Activated CD4-positive, alpha-beta T cell treated with anti-CD3 and anti-CD28 coated beads, Interleukin-2, Interleukin-4, amounts not matched to agents 100 ng/mL and 50 ng/mL, durations not matched to agents 16 hours and 8 hours (primary cell): ENCODE results near the gene KCND2.
"Not testable (repeated sequence)": the region's sequence is repeated elsewhere in the genome, so short reads cannot be mapped to it uniquely, and the experiment has no call there.

Source experiments
- DNase-seq: peaks from one replicate; pipeline ENCODE4 v3.0.0-alpha.2; 2020; ENCODE audit warnings: low spot score

The KCND2 gene

DNA sequence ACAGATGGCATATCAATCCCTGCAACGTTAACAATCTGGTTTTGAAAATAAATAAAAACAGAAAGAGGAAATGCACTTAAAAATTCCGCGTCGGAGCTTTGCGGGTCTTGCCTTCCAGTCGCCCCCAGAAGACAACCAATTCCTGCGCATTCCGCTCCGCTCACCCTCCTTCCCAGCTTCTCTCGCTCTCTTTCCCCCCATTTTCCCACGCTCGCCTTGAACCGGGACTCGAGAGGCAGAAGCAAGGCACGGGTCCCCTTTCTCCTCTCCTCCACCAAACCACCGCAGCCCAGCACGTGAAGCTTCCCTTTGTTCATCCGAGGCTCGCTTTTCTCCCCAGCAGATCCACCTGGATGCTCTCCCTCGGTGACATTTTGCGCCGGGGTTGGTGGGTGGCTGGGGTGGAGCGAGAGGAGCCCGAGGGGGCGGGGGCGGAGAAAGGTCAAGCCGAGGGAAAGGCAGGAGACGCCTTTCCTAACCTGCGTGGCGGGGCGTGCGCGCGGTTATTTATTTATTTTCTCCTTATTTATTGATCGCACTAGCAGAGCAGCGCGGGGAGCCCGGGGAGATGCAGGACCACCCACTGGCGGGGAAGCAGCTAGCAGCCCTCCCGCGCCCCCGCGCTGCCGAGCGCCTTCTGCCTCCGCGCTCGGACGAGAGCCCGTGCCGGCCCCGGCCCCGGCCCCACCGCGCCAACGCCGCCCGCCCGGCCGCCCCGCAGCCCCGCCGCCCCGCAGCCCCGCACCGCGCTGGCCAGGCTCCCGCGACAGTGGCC lies at the start of gene KCND2:
KCND2 (plus strand) TSS at position 475 of the 775 bp plus-strand sequence.
- DNase-seq: no peak

GRCh38 chr7:120226188-120226587 lies 46.8 kb upstream of the KCND2 start:
- DNase-seq: no peak

DNA sequence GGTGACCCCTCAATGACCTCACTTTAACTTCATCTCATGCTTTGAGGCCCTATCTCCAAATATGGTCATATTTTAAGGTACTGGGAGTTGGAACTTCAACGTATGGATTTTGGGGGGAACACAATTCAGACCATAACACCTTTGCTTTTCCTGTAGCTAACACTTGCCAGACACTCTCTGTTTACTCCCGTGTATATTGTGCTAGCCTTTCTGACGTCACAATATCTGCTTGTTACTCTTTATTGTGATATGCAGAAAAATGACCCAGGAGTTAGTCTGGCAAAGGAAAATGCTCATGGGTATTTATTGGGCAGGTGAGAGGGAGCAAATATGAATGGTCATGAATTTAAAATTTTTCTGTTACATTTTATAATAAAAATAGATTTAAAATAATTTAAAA lies 45.7 kb upstream of the KCND2 start:
- DNase-seq: no peak

DNA sequence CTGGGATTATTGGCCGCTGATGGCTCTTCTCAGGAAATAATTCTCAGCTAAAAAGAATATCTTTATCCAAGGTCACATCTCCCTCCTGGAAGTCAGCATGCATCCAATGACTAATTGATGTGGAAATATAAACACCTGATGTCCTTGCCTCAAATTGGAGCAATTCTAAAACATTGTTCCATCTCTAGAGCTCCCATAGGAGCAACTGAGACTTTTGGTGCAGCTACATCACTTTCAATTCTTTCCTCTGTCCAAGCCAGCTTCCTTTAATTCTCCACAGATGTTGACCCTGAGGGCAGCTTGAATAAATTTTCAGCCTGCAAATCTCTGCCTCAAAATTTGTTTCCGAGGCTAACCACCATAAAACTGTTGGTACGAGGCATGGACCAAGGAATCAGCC lies 43.9 kb upstream of the KCND2 start:
- no peak for DNase-seq

DNA sequence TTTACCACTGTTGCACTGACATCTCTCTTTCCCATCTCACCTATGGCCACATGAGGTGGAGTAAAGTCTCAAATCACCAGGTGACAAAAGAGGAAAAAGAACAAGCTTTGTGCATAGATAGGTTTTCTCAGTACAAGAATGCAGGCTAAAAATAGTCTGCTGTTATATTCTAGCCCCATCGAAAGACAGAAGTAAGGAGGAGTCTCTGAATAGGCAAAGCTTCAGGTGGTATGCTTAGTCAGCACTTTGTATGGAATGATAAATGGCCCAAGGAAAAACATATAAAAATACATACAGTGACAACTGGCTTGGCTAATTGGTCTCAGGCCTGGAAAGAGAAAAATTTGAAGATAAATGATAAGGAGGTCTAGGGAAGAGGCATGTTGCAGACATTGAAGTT lies 39.6 kb upstream of the KCND2 start:
- DNase-seq: no peak

DNA sequence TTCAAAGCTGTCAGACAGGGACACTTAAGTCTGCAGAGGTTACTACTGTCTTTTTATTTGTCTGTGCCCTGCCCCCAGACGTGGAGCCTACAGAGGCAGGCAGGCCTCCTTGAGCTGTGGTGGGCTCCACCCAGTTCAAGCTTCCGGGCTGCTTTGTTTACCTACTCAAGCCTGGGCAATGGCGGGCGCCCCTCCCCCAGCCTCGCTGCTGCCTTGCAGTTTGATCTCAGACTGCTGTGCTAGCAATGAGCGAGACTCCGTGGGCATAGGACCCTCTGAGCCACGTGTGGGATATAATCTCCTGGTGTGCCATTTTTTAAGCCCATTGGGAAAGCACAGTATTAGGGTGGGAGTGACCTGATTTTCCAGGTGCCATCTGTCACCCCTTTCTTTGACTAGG lies 32.6 kb upstream of the KCND2 start:
- not testable (repeated sequence) for DNase-seq

DNA sequence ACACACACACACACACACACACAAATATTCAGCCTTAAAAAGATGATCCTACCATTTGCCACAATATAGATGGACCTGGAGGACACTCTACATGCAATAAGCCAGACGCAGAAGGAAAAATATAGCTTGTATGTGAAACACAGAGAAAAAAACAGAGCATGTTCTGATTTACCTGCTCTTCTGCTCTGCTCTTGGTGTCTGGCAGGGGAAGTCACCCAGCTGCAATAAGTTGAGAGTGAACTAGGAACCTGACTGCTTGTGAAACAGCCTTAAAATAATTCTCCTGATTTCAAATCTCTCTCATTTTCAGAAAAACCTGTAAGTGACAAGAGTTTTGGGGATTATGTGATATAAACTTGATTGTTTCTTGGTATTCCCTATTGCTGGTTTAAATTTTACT lies 31.0 kb upstream of the KCND2 start:
- DNase-seq: no peak

GRCh38 chr7:120254845-120255244 lies 18.1 kb upstream of the KCND2 start:
- no peak for DNase-seq

DNA sequence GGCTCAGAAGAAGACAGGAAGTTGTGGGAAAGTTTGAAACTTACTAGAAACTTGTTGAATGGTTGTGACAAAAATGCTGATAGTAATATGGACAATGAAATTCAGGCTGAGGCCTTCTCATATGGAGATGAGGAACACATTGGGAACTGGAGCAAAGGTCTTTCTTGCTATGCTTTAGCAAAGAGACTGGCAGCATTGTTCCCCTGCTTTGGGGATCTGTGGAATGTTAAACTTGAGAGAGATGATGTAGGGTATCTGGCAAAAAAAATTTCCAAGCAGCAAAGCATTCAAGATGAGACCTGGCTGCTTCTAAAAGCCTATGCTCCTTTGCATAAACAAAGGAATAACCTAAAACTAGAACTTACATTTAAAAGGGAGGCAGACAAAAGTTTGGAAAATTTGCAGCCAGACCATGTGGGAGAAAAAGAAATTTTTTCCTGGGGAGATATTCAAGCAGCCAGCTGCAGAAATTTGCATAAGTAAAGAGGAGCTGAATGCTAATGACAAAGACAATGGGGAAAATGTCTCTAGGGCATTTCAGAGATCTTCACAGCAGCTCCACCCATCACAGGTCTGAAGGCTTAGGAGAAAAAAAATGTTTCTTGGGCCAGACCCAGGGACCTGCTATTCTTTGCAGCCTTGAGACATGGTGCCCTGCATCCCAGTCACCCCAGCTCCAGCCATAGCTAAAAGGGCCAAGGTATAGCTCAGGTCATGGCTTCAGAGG lies 16.5 kb upstream of the KCND2 start:
- no peak for DNase-seq

GRCh38 chr7:120259386-120259785 lies 13.6 kb upstream of the KCND2 start:
- DNase-seq: no peak

DNA sequence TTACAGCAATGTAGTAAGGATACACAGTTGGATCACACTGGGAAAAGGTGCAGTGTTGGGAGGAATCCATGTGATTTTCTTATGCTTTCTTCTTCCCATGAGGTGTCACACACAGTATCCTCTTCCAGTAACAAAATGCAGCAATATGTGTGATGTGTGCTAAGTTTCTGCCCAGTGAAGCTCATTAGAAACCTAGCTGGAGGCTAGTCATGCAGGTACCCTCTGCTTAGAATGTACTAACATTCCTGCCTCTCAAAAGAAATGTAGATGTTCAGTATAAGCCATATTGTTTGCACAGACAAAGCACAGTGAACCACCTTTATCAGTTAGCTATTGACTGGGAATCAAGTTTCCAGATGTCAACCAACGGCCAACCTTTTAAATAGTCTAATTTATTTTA lies 12.9 kb upstream of the KCND2 start:
- no peak for DNase-seq

DNA sequence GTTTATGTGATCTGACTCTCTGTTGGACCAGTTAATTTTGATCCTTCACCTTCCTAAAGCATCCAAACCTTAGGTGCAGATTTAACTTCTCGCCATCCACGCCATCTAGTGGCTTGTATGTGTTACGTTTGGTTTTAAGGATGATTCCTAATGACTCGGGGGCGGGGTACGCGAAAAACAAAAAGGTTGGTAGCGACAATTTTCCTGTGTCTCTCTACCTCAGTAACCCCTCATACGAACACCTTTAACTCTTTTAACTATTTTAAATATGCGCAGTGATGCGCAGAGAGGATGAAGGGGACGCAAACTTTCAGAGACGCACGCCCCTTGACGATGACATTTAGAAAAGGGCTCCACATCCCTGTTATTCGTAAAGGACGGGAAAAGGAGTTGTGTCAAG lies 714 bp upstream of the KCND2 start:
- peak; percentile 36 for DNase-seq

- peak; percentile 6 for DNase-seq
These were observed 551 bp downstream of the KCND2 start for GRCh38 chr7:120273476-120273975.

DNA sequence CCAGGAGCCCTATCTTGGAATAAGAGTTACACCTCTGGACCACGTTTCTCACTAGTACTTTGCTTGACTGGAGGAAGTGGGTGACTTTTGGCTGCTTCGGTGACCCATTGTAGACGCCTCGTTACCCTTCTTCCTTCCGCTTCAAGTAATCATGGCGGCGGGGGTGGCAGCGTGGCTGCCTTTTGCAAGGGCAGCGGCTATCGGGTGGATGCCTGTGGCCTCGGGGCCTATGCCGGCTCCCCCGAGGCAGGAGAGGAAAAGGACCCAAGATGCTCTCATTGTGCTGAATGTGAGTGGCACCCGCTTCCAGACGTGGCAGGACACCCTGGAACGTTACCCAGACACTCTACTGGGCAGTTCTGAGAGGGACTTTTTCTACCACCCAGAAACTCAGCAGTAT lies 1.5 kb downstream of the KCND2 start:
- no peak for DNase-seq

DNA sequence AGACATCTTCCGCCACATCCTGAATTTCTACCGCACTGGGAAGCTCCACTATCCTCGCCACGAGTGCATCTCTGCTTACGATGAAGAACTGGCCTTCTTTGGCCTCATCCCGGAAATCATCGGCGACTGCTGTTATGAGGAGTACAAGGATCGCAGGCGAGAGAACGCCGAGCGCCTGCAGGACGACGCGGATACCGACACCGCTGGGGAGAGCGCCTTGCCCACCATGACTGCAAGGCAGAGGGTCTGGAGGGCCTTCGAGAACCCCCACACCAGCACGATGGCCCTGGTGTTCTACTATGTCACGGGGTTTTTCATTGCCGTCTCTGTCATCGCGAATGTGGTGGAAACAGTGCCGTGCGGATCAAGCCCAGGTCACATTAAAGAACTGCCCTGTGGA lies 1.9 kb downstream of the KCND2 start:
- DNase-seq: no peak

- DNase-seq: no peak
These were observed 3.7 kb downstream of the KCND2 start for GRCh38 chr7:120276720-120277119.

GRCh38 chr7:120278773-120279172 lies 5.8 kb downstream of the KCND2 start:
- DNase-seq: no peak

GRCh38 chr7:120280743-120281142 lies 7.8 kb downstream of the KCND2 start:
- no peak for DNase-seq

DNA sequence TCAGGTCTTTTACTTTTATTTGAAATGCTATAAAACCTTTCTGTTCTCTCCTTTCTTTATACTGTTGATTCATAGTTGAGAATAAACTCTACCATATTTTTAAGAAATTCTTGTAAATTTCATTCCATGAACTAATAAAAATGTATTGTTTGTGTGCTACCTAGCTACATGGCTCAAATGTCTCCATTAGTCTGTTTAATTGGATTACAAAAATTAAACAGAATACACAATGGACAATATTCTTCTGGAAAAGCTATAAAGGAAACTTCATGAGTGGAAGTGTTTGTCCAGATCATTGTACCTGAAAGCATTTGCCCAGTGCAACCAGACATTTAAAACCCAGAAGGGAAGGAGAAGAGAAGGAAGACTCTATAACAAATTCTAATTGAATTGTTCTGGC lies 20.1 kb downstream of the KCND2 start:
- DNase-seq: no peak

- DNase-seq: no peak
These were observed 29.2 kb downstream of the KCND2 start for GRCh38 chr7:120302190-120302589.

DNA sequence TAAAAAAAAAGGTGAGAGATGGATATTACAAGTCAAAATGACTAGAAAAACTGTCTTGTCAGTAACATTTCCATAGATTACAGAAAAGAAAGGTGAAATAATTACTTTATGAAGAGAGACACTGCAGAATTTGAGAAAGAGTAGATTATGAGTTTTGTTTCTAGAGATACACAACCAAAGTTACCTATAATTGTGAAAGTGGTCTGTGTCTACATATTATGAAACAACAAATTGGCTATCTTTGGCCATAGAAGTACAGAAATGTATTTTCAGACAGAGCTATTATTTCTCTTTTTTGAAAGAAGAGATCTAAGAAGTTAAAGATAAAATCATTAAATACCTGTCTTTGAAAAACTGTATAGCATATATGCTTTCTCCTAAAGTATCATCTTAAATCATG lies 30.1 kb downstream of the KCND2 start:
- no peak for DNase-seq

GRCh38 chr7:120304674-120305073 lies 31.7 kb downstream of the KCND2 start:
- DNase-seq: no peak

DNA sequence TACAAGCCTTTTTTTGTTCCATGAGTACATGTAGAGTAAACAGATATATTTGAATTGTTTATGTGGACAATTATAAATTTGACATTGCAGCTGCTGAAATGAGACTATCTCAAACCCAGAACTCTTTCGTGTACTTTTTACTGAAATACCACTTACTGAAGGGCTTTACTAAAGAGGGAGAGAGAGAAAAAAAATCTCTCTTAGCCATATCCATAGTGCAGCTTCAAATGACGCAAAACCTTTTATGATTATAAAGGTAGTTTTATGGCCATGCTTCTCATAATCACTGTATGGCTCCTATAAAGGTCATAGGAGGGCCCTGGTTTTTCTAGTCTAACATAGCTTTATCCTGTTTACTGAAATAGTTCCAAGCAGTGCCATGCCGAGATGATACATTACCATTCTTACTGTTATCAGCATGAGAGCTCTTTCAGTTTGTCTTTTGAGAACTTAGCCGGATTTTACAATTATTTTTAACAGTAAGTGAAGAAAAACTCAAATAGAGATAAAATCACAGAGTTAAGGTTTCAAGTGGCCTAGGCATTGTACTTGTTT lies 35.1 kb downstream of the KCND2 start:
- DNase-seq: no peak
